Astrocyte of the cerebellum (primary cell): ENCODE data around the gene RAB37.
A peak's percentile ranks its signal among the peaks of the same experiment; 100 is the strongest.

Experiments
- DNase-seq: peaks from one replicate; pipeline ENCODE4 v3.0.0-alpha.2; 2011; ENCODE audit warnings: low read depth
- H3K4me3 ChIP-seq: 2 replicates; pipeline ENCODE4 v1.5.1; 2011; ENCODE audit warnings: mild to moderate bottlenecking, low read depth, low read length, moderate library complexity
- in situ Hi-C: cut with HindIII; loops from 2 replicates; pipeline ENCODE4 v1.10.0; 2017; ENCODE audit warnings: low sequenced_read_pairs
- TF ChIP-seq, protein P1 (sequence below): IDR thresholded peaks from 2 replicates; pipeline ENCODE4 v1.5.1; 2012; ENCODE audit warnings: low read length, low read depth, moderate library complexity, mild to moderate bottlenecking; ENCODE audit errors: missing control alignments

Gene RAB37

GRCh38 chr17:74768763-74769114, 31.7 kb downstream of the RAB37 start:
- TF ChIP-seq, protein P1, sequence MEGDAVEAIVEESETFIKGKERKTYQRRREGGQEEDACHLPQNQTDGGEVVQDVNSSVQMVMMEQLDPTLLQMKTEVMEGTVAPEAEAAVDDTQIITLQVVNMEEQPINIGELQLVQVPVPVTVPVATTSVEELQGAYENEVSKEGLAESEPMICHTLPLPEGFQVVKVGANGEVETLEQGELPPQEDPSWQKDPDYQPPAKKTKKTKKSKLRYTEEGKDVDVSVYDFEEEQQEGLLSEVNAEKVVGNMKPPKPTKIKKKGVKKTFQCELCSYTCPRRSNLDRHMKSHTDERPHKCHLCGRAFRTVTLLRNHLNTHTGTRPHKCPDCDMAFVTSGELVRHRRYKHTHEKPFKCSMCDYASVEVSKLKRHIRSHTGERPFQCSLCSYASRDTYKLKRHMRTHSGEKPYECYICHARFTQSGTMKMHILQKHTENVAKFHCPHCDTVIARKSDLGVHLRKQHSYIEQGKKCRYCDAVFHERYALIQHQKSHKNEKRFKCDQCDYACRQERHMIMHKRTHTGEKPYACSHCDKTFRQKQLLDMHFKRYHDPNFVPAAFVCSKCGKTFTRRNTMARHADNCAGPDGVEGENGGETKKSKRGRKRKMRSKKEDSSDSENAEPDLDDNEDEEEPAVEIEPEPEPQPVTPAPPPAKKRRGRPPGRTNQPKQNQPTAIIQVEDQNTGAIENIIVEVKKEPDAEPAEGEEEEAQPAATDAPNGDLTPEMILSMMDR, result no peak
- DNase-seq, result no peak
- H3K4me3 ChIP-seq, result no peak overlapping the region
- in situ Hi-C loops, result no loop called here

GRCh38 chr17:74769266-74769855, 32.3 kb downstream of the RAB37 start:
- in situ Hi-C loops, result no loop called here
- H3K4me3 ChIP-seq, result no peak overlapping the region
- DNase-seq, result no peak
- TF ChIP-seq, protein P1, result no peak

DNA sequence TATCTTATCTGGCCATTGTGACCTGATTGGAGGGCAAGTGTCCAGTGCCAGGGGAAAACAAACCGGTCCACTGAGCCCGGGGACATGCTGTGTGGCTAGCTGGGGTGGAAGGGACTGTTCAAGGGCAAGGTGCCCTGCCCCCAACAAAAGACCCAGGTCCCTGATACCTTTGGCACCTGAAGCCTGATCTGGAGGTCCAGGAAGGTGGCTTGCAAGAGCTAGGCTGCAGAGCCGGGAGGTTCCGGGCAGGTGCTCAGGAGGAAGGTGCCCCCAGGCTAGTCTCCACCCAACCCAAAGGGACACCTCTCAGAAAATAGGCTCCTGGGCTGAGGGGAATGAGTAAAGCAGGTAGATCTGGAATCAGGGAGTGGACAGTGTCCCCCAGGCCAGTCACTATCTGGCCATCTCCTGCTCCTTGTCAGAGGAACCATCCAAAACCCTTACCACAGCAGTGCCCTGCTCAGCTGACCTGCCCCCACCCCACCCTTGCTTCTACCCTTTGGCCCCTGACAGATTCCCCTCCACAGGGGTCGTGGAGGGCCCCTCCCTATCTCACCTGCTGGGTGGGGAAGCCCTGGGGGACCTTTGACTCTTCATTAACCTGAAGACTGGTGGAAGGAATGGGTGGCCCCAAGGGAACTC, 32.9 kb downstream of the RAB37 start:
- DNase-seq, result no peak
- H3K4me3 ChIP-seq, result no peak overlapping the region
- TF ChIP-seq, protein P1, result no peak
- in situ Hi-C loops, result no loop called here

GRCh38 chr17:74770498-74771318, 33.7 kb downstream of the RAB37 start:
- no peak for DNase-seq
- TF ChIP-seq, protein P1, result peak; percentile 88
- in situ Hi-C loops, result no loop called here
- no peak overlapping the region for H3K4me3 ChIP-seq

DNA sequence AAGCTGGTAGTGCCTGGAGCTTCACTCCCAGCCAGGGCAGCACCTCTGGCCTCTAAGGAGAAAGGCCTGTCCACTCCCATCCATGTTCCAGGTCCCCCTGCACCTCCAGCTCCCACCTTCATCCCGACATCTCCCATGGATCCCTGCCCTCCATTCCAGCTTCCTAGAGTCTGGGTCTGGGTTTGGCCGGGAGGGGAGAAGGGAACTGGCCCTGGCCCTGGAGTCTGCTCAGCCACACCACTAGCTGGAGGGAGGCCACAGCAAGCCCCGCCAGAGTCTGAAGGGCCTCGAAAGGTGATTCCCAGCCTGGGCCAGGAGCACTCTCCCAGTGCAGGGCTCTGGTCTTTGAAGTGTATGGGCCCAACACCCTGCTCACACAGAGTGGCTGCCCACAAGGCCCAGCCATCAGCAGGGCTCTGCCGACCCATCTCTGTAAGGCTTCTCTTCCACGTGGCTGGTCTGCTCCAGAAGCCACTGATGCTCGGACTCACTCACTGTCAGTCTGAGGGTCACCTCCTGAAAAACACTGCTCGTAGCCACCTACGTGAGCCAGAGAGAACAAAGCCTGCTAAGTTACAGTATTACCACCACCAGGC, 34.4 kb downstream of the RAB37 start:
- no peak for DNase-seq
- H3K4me3 ChIP-seq, result no peak overlapping the region
- in situ Hi-C loops, result no loop called here
- TF ChIP-seq, protein P1, result no peak

DNA sequence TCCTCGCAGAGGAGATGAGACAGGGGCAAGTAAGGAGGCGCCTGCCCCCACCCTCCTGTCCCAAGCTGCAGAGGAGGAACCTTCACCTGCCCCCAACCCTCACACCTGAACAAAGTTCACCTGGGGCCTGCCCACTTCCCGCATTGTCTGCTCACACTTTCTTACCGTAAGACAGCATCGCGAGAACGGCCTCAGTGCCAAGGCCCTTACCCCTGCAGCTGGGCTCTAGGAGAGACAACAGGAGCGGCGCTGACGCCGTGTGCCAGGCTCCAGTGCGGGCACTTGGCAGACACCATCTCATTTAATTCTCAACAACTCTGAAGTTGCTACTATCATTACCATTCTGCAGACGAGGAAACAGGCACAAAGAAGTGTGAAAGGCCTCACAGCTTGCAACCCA, 35.0 kb downstream of the RAB37 start:
- TF ChIP-seq, protein P1, result no peak
- in situ Hi-C loops, result no loop called here
- no peak for DNase-seq
- no peak overlapping the region for H3K4me3 ChIP-seq
